Activated CD4-positive, alpha-beta T cell treated with anti-CD3 and anti-CD28 coated beads, Interleukin-10, Interleukin-2, amounts not matched to agents 100 ng/mL and 50 ng/mL, durations not matched to agents 16 hours and 8 hours (primary cell): ENCODE data around the gene MYO10.
"Not testable (repeated sequence)": the region's sequence is repeated elsewhere in the genome, so short reads cannot be mapped to it uniquely, and the experiment has no call there.

Experiments
- DNase-seq: peaks from one replicate; pipeline ENCODE4 v3.0.0-alpha.2; 2020

The MYO10 gene

DNA sequence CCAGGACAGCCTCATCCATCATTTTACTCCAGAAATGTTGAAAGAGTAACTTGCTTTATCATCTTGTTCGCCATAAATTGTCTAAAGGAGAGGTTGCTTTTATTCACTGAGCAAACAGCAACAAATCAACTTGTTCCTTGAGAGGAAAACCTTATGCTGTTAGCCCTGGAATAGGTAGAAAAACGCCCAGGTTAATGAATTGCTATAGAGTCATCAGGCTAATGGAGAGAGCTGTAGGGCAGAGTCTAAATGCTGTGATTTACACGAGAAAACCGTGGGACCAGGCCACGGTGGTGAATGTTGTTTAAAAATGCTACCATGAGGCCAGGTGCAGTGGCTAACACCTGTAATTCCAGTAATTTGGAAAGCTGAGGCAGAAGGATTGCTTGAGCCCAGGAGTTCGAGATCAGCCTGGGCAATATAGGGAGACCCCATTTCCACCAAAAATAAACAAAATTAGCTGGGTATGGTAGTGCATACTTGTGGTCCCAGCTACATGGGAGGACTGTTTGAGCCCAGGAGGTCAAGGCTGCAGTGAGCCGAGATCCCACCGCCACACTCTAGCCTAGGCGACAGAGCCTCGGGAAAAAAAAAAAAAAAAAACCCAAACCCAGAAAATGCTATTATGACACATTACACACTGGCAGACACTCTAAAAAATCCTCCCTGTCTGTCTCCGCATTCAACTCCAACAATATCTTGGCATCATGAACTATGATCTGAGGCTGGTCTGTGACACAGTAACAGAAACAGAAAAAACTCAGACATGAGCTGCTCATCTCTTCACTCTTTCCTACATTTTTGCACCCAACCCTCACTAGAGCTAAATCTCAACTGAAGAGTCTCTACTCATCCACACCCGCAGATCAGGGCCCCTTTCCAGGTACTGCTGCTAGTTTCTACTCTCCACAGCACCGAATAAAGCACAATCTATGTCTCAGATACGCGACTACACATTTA lies 200.7 kb downstream of the MYO10 start:
- no peak for DNase-seq

DNA sequence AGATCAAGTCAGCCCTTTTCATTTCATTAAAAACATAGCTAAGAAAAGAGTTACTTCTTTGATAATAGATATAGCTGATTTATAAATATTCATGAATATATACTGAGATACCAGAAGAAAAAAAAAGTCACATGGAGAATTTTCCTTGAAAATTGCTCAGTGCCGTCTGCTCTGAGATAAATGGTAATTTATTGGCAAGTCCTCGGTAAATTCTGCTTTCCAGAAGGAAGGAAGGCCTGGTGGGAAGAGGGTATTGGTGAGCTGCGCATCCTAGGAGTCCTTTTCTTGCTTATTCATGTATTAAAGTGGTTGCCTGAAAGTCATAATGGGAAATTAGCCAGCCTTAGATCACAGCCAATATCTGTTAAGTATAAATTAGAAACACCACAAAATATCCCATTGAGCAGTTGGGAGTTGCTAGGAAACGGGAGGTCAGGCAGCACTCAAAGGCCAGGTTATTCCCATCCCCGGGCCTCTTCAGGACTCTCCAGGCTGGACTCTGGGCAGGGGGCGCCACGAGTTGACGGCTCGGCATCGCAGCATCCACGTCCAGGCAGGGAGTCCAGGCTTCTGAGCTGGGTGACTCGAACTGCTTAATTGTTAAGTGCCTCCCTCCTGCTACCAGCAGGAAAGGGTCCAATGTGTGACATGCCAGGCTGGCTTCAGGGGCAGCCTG lies 202.6 kb downstream of the MYO10 start:
- DNase-seq = no peak

DNA sequence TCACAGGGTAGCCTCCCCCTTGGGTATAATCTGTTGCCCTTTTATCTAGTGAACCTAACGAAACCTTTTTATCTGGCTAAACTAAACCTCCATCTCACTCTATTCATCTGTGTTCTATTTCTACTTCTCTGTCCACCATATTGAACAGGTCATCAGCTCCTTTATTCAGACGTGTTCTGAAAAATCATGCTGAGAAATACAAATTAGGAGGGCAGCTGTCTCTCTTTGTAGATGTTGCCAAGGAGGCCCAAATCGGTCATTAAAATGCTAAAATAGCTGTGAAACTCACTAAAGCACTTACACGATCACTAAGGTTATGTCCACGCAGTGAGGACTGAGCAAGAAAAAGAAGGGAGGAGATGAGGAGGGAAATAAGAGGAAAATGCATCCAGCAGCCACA lies 203.7 kb downstream of the MYO10 start:
- no peak for DNase-seq

DNA sequence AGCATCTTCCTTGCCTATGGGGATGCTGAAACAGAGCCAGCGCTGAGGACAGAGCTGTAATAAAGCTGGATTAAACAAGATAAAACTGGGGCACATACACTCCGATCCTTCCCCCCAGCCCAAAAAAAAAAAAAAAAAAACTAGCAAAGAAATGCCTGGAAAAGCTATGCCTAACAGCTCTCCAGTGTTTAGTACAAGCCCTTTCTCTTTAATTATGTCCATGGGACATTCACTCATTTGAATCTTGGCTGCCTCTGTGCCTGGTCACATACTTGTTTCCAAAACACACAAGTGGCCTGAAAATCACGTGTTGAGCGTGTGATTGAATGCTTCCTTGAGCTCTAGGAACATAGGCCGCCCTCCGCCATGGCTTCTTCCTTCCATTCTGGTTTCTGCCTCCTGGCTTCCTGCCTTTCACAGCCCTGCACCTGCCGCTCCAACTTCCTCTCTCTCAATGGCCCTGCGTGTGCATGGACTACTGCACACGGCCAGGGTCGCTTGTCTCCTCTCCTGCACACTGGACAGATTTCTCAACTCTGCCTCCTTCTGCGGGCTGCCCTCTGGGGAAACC lies 208.2 kb downstream of the MYO10 start:
- no peak for DNase-seq

DNA sequence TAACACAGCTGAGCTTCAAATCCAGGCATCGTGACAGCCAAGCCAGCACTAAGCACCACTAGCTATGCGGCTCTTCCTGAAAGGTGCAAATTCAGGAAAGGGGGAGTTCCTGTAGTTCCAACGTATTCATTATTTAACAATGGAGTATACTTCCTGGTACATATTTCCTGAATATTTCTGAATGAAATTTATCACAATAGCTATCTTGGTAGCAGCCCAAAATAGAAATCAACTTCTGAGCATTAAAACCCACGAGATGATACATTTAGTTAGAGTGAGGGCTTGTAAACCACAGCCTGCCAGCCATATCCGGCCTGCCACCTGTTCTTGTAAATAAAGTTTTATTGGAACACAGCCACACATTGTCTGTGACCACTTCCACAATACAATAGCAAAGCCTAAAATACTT lies 209.5 kb downstream of the MYO10 start:
- peak; percentile 65 for DNase-seq

DNA sequence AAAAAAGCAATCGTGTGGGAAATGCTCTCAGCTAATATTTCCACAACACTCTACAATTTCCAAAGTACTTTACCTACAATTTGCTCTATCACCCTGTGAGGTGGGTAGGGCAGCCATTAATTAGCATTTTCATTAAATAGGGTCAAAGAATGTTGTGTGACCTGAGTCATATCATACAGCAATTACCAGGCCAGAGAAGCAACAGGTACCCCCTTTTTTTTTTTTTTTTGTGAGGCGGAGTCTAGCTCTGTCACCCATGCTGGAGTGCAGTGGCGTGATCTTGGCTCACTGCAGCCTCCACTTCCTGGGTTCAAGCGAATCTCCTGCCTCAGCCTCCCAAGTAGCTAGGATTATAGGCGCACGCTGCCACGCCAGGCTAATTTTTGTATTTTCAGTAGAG lies 210.5 kb downstream of the MYO10 start:
- no peak for DNase-seq

DNA sequence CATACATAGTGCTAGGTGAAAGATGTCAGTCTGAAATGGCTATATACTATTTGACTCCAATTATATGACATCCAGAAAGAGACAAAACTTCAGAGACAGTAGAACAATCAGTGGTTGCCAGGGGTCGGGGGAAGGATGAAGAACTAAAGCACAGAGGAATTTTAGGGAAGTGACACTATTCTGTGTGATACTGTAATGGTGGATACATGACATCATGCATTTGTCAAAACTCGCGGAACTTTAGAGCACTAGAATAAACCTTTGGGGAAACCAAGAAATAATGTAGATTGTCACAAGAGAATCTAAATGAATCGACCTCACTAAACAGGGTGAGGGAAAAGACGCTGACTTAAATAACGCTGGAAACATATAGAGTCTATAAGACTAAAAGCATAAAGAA lies 212.3 kb downstream of the MYO10 start:
- DNase-seq = no peak

DNA sequence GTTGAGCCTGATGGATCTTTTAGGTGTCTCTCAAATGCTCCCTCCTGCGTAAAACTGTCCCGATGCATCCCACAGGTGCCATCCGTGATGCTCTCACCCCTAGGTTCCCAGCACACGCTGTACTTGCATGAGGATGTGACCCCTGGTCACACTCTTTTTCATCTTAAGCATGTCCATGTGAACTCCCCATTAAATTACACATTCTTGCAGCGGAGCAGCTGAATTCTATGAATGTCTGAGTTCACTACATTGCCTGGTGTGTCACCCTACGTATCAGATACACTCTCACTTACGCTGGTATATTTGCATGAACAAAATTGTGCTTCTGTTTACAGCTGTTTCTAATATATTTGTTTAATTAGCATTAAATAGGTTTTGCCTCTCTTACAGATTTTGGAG lies 214.0 kb downstream of the MYO10 start:
- no peak for DNase-seq

DNA sequence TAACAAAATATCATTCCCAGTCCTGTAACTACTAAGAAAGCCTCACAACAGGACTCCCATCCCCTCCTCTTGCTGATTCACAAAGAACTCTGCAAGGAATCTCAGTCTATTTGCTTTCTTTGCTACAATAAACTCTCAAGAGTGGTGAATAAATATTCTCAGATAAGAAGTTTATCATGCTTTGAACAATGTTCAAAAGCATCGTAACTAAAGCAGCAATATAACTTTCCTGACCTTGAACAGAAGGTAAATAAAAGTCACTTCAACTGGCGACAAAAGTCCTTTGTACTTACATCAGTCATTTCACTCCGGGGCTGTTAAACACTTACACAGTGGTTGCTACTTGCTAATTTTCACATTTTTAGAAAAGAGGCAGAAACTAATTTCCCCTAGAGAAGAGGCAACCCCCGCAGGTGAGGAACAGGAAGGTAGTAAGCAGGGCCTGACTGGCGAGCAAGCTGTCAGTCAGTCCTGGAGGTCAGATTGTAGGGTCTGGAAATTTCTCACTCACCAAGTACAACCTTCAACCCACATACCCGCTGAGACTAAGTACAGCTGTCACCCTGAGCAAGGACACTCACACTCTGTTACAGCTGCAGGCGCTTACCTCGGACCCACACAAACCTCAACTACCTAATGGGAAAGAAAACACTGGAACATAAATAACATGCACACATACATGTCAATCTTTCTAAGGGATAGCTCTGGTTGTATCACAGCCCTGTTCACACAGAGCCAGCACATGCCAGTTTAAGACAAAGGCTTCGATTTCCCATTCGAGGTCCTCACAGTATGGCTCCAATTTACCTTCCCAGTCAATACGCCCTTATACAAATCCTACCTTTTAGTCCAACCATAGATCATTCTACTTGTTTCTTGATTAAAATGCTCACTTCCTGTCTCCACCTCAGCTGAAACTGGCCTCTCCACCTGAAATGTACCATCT lies 214.7 kb downstream of the MYO10 start:
- DNase-seq = no peak

DNA sequence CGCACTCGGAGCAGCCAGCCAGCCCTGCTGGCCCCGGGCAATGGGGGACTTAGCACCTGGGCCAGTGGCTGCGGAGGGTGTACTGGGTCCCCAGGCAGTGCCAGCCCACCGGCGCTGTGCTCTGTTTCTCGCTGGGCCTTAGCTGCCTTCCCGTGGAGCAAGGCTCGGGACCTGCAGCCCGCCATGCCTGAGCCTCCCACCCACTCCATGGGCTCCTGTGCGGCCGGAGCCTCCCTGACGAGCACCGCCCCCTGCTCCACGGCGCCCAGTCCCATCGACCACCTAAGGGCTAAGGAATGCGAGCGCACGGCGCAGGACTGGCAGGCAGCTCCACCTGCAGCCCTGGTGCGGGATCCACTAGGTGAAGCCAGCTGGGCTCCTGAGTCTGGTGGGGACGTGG lies 218.1 kb downstream of the MYO10 start:
- DNase-seq = not testable (repeated sequence)

DNA sequence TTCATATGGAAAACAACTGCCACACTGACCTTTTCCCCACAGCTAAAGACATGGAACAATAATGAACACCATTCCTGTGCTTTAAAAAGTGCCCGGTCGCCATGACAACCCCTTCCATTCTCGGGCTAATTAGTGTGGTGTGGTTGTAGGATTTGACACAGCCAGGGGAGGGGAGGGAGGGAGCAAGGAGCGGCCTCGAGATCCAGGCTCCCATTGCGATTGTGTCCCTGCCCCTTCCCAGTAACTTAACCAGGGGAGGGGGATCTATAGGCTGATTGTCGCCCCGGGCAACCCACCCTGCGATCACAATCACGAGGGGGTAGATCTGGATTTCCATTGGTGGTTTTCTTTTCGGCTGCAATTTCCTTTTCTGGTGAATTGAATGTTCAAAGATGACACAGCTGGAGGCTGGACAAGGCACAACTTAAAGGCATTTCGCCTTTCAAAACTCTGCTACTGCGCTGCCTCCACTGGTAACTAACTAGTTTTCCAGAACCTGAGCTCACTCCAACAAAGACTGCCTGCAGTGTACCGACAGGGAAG lies 222.6 kb downstream of the MYO10 start:
- DNase-seq = no peak

DNA sequence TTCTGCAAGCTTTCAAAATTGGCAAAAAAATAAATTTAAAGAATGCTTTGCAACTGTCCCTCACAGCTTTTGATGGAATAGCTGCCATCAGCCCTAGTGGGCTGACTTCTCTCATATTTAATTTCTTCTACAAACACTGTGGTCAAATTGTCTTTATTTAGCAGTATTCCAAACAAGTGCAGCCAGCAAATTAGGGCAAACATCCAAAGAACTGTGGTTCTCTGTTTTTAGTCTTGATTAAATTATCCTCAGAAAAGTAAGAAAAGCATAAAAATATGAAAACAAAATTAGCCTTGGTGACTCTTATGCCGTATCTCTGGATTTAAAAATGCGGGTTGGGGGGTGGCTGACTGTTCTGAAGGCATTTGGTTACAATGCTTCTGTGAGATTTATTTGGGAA lies 223.5 kb downstream of the MYO10 start:
- DNase-seq = no peak

DNA sequence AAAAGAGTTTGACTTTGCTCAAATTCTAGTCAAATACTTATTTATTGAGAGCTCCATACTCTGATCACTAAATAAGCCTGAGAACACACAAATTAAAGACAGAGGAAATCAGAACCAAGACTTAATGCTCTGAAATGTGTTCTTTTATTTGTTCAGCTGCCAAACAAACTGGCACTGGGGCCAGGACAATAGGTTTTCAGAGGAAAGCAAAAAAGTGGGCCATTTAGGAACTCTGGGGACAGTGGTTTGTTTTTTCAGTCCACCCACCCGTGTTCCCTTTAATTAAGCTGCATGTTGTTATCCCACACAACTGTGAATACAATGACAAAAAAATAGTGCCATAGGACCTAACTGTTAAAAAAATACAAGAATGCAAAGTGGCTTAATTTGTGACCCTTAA lies 223.9 kb downstream of the MYO10 start:
- no peak for DNase-seq

DNA sequence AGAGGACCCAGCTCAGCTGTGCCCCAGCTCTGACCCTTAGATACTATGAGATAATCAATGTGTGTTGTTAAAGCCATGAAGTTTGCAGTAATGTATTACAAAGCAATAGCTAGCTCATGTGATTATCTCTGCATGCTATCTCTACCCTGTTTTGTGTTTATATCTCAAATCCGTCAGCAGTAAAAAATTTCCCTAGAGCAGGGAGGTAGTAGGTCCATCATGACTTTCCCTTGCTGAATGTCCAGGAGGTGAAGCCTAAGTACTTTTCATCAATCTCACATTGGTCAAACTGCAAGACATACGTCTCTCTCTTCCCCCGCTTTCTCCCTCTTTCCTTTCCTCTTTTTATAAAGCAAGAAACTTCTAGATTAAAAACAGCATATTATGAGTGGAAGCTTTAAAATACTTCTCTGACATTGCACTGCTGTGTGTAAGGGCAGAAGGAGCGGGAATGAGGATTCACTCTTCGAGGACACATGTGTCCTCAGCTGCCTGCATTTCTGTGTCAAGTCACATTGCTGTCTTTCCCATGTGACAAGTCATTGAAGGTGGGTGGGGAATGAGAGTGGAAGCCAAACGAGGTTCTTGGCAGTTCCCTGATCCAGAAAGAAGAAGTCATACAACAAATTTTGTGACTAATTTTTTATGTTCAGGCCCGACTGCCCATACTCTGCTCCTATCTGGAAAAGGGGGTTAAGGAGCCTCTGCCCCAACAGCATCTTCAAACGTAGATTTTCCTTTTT lies 226.2 kb downstream of the MYO10 start:
- no peak for DNase-seq

DNA sequence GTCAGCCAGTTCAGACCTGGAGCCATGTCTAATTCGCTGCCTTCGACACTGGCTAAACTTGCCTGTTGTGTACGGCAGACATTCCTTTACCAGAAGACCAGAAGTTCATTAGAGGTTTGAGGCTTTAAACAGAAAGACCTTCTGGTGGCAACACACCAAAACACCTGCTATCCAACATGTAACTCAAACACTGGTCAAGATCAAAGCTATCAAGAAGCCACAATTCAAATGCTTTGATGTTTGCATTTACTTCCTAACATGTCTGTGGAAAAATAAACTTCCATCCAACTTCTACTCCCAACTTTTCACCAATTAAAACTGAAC lies 228.3 kb downstream of the MYO10 start:
- DNase-seq = no peak

DNA sequence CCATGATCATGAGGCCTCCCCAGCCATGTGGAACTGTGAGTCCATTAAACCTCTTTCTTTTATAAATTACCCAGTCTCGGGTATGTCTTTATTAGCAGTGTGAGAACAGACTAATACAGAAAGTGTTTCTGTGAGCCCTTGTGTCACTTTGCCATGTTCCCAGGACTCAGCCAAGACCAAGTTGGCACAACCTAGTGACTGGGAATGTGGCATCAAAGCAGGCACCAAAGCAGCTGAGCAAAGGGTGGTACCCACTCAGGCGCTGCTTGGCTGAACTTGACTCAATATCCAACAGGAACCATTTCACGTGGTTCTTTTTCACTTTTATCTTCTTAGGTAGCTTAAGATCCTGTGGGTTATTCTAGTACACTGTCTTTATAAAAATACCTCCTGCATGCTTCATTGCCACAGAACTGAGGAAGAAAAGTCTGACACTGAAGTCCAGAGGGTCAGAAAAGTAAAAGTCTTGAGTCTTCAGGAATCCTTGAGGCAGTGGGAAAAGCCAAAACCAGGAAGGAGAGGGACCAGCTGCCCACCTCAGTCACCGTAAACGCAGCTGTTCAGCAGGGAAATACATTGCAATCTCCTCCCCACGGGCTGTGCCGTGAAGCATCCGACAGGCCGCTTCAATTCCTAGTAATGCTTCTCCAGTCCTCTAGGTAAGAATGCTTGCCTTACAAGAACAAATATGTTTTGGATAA lies 228.8 kb downstream of the MYO10 start:
- DNase-seq = no peak

DNA sequence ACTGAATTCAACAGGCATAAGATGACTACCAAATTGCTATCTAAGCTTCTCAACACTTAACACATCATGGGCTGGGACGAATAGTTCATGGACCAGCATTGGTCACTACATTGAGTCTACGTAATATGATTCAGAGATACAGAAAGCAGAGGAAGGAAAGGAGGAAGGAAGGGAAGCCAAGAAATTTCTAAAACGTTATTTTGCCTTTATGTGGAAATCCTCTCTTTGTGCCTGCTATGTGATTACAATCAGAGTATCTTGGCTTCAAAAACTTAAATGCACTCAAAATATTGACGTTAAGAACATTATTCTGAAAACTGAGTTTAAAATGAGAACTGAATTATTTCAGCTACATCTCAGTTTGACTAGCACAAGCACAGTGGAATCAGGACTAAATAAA lies 231.1 kb downstream of the MYO10 start:
- no peak for DNase-seq

DNA sequence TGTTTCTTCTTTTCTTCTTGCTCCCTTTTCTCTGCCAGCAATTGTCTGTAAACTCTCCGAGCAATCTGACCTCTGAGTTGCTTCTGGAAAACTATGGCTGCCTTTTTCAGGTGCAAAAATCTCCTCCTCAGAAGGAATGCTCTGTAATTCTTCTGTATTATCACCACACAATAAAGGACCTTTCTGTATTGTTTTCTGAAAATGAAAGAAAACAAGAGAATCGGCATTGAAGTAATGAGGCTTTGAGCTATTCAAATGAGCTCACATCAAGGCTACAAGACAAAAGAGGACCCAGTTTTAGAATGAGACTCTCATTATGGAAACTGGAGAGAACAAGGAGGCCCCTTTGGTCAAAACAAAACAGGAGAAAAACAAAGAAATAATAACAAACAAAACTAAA lies 233.1 kb downstream of the MYO10 start:
- DNase-seq = no peak

DNA sequence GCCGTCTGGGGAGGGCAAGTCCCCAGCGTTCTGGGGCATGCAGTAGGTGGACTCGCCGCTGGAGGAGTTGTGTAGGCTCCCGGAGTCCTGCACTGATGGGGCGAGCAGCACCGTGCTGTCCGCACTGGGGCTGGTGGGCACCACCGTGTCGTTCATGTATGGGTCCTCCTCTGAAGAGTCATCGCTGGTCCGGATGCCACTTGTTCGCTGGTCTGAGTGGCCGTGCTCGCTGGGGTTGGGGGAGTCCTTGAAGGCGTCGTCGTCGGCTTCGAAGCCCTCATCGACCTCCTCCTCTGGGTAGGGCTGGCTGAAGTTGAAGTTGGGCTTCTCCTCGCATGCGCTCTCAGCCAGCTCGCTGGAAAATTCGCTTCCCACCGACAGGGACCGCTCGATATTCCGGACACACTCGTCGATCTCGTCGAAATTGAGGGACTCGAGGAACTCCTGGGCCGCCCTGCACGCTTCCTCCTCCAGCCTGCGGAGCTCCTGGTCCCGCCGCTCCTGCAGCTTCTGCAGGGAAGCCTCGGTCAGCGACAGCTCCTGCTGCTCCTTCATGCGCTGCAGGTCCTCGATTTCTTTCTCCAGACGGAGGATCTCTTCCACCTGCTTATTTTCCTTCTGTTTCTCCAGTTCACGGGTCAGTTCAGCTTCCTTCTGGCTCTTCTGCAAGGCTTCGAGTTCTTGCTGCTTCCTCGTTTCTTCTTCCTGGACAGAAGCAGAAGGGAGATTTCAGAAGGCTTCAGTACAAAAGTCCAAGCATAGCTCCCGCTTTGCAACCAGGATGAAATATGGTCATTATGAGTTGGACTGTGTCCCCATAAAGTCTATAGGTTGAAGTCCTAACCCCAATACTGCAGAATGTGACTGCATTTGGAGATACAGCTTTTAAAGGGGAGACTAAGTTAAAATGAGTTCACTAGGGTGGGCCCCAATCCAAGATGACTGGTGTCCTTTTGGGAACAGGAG lies 234.7 kb downstream of the MYO10 start:
- no peak for DNase-seq

DNA sequence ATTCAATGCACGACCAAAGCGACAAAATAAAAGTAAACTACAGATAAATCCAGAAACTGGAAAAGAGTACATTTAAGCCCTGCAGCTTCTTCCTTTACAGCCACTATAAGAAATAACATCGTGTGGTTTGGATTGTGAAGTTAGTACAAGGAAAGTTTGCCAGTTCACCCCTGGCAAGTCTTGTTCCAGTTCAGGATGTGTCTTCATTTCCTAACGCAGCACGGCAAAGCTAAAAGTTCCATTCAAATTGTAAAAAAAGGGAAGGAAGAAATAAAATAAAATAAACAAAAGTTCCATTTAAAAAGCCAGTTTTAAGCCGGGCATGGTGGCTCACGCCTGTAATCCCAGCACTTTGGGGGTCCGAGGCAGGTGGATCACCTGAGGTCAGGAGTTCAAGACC lies 236.0 kb downstream of the MYO10 start:
- no peak for DNase-seq
